ENCODE measurements around the gene F2RL1.
"Not testable (repeated sequence)": the region's sequence is repeated elsewhere in the genome, so short reads cannot be mapped to it uniquely, and the experiment has no call there.

F2RL1 gene

GRCh38 chr5:76808141-76808691, 10.6 kb upstream of the F2RL1 start:
- DNase-seq, result no peak

GRCh38 chr5:76809141-76809540, 9.7 kb upstream of the F2RL1 start:
- DNase-seq, result no peak

GRCh38 chr5:76810236-76810635, 8.6 kb upstream of the F2RL1 start:
- DNase-seq, result no peak

- DNase-seq, result no peak
These were observed 7.6 kb upstream of the F2RL1 start for GRCh38 chr5:76811214-76811613.

- DNase-seq, result not testable (repeated sequence)
These were observed 6.6 kb upstream of the F2RL1 start for GRCh38 chr5:76812209-76812608.

GRCh38 chr5:76813982-76814562, 4.8 kb upstream of the F2RL1 start:
- no peak for DNase-seq

- no peak for DNase-seq
These were observed 2.6 kb upstream of the F2RL1 start for GRCh38 chr5:76816110-76816831.

- no peak for DNase-seq
These were observed 1.2 kb downstream of the F2RL1 start for GRCh38 chr5:76819851-76820525.

GRCh38 chr5:76820526-76820890, 1.7 kb downstream of the F2RL1 start:
- no peak for DNase-seq

- DNase-seq, result no peak
These were observed 2.3 kb downstream of the F2RL1 start for GRCh38 chr5:76821136-76821535.

- not testable (repeated sequence) for DNase-seq
These were observed 3.4 kb downstream of the F2RL1 start for GRCh38 chr5:76822105-76822731.

GRCh38 chr5:76826416-76826815, 7.6 kb downstream of the F2RL1 start:
- DNase-seq, result not testable (repeated sequence)

GRCh38 chr5:76831110-76831452, 12.3 kb downstream of the F2RL1 start:
- no peak for DNase-seq

- DNase-seq, result no peak
These were observed 17.4 kb downstream of the F2RL1 start for GRCh38 chr5:76836181-76836580.

- DNase-seq, result no peak
These were observed 17.8 kb downstream of the F2RL1 start for GRCh38 chr5:76836585-76836984.

GRCh38 chr5:76838481-76839261, 19.8 kb downstream of the F2RL1 start:
- no peak for DNase-seq

- DNase-seq, result no peak
These were observed 22.5 kb downstream of the F2RL1 start for GRCh38 chr5:76841361-76841760.

- DNase-seq, result no peak
These were observed 27.1 kb downstream of the F2RL1 start for GRCh38 chr5:76845890-76846289.

GRCh38 chr5:76849419-76850291, 30.8 kb downstream of the F2RL1 start, which contains the start of gene S100Z:
TSS of gene S100Z (plus strand) at chr5:76850014. CDS start at chr5:76875360, 25,346 bp downstream.
- DNase-seq, result peak; percentile 61

- DNase-seq, result peak; percentile 7
These were observed 31.8 kb downstream of the F2RL1 start for GRCh38 chr5:76850543-76851145.

GRCh38 chr5:76851728-76852369, 33.0 kb downstream of the F2RL1 start:
- no peak for DNase-seq
